K562 (cell line): Measurements from ENCODE around the gene NHLRC2. TPM values are rescaled to one million over a fixed set of nuclear protein-coding genes. Genes with fewer than 3 reads are reported as not detected.

ENCODE experiments used
- ATAC-seq: fragments of 200-7000 bp; cut with Tn5 transposase; 3 replicates; pipeline ENCODE4 v1.9.1; 2020; ENCODE audit warnings: moderate library complexity
- BruUV-seq: library from RNA; stranded (reverse); fragments of 400-500 nt; replicated peaks from 2 replicates; lab custom pipeline; 2021; lab: Mats Ljungman, UMichigan
- CTCF ChIA-PET: fragments of 300-600 bp; formaldehyde crosslinking; extraction: SDS; loops from one replicate; lab custom pipeline; 2021; ENCODE audit warnings: low intra/inter-chr PET ratio; lab: Yijun Ruan, JAX
- POLR2A ChIA-PET: fragments of 300-600, 350-650 bp; sonication (Branson Sonifier 250); formaldehyde crosslinking; extraction: SDS; loops from one replicate; lab custom pipeline; 2021; ENCODE audit warnings: antibody characterized with exemption, inconsistent platforms; lab: Yijun Ruan, JAX
- DNase-seq, 4 experiments: peaks; one replicate each; pipeline versions ENCODE4 v3.0.0 to v3.0.0-alpha.2; 2011 to 2018; ENCODE audit warnings: low spot score in 3 of 4, mixed read lengths in 3 of 4; ENCODE audit errors: extremely low read depth in 1 of 4
- FAIRE-seq: peaks from 2 replicates; lab custom pipeline; 2011; peaks lifted over from hg19 to GRCh38; lab: Jason Lieb, UNC
- H2AFZ ChIP-seq: 2 replicates; pipeline ENCODE4 v1.6.0; 2011; ENCODE audit warnings: low read depth, low read length, control low read depth, inconsistent platforms
- H3K27ac ChIP-seq: fragments of 200-600 bp; 3 replicates; pipeline ENCODE4 v1.8.0; 2011; ENCODE audit warnings: low read depth, mild to moderate bottlenecking, control low read depth, inconsistent platforms, low read length, moderate library complexity, mixed read lengths; ENCODE audit errors: extremely low read depth
- H3K27me3 ChIP-seq, 2 experiments: fragments of 300-600 bp in 1 of 2; 2 replicates in 1 of 2; 3 replicates in 1 of 2; pipeline versions ENCODE4 v1.6.0 to v1.8.0; 2011; ENCODE audit warnings: inconsistent platforms in 2 of 2, low read length in 2 of 2, mild to moderate bottlenecking in 1 of 2, mixed read lengths in 1 of 2, moderate library complexity in 1 of 2; ENCODE audit not compliant: control insufficient read depth in 2 of 2, insufficient read depth in 2 of 2
- H3K36me3 ChIP-seq: fragments of 300-600 bp; 3 replicates; pipeline ENCODE4 v1.8.0; 2011; ENCODE audit warnings: mild to moderate bottlenecking, low read length, inconsistent platforms; ENCODE audit not compliant: control insufficient read depth, insufficient read depth
- H3K4me1 ChIP-seq, 2 experiments: fragments of 200-600 bp in 1 of 2; replicated peaks in 1 of 2; 2 replicates in 1 of 2; 3 replicates in 1 of 2; pipeline versions ENCODE4 v1.5.1 to v1.8.0; 2011; ENCODE audit warnings: inconsistent platforms in 2 of 2, low read length in 2 of 2, mild to moderate bottlenecking in 1 of 2, mixed read lengths in 1 of 2, moderate library complexity in 1 of 2; ENCODE audit not compliant: control insufficient read depth in 2 of 2, insufficient read depth in 2 of 2
- H3K4me2 ChIP-seq: 2 replicates; pipeline ENCODE4 v1.6.1; 2011; ENCODE audit warnings: low read length, control low read depth, inconsistent platforms, mixed read lengths; ENCODE audit not compliant: insufficient read depth
- H3K4me3 ChIP-seq: fragments of 200-600 bp; sonication (generic), shearing (Covaris generic); 2 replicates; pipeline ENCODE4 v1.5.1; 2016; ENCODE audit warnings: control low read depth, inconsistent platforms
- H3K79me2 ChIP-seq: fragments of 200-600 bp; 3 replicates; pipeline ENCODE4 v1.8.0; 2011; ENCODE audit warnings: low read length, inconsistent platforms; ENCODE audit not compliant: control insufficient read depth, insufficient read depth
- H3K9ac ChIP-seq, 2 experiments: 2 replicates each; pipeline versions ENCODE4 v1.6.0 to v1.6.1; 2011; ENCODE audit warnings: low read depth in 2 of 2, low read length in 2 of 2, control low read depth in 1 of 2, inconsistent platforms in 1 of 2, mild to moderate bottlenecking in 1 of 2, mixed read lengths in 1 of 2; ENCODE audit not compliant: insufficient read depth in 1 of 2
- H3K9me1 ChIP-seq: one replicate; pipeline ENCODE4 v1.6.0; 2011; ENCODE audit warnings: inconsistent platforms, mild to moderate bottlenecking, low read length, moderate library complexity; ENCODE audit not compliant: control insufficient read depth, insufficient read depth
- H3K9me3 ChIP-seq: replicated peaks from 2 replicates; pipeline ENCODE4 v1.5.1; 2011; ENCODE audit warnings: low read depth, low read length, inconsistent platforms; ENCODE audit not compliant: control insufficient read depth, insufficient read depth
- H4K20me1 ChIP-seq: replicated peaks from 2 replicates; pipeline ENCODE4 v1.6.1; 2011; ENCODE audit warnings: low read length, inconsistent platforms, mixed read lengths; ENCODE audit not compliant: control insufficient read depth, insufficient read depth
- BRF1 ChIP-seq: IDR thresholded peaks from 3 replicates; pipeline ENCODE4 v1.6.1; 2011; ENCODE audit warnings: borderline replicate concordance, mild to moderate bottlenecking; ENCODE audit not compliant: insufficient read length; ENCODE audit errors: extremely low read depth
- MAFG ChIP-seq: fragments of 450-650 bp; conservative IDR thresholded peaks from 2 replicates; pipeline ENCODE4 v1.6.1; 2016; ENCODE audit warnings: missing genetic modification characterization, missing compliant biosample characterization
- MAZ ChIP-seq, 2 experiments: fragments of 450-650 bp in 1 of 2; sonication (generic) in 1 of 2; formaldehyde crosslinking; IDR thresholded peaks in 1 of 2; conservative IDR thresholded peaks in 1 of 2; 2 replicates each; pipeline versions ENCODE4 v1.4.0 to v1.5.0; 2020; ENCODE audit warnings: mild to moderate bottlenecking in 1 of 2, missing genetic modification reagents in 1 of 2
- RFX1 ChIP-seq: fragments of 450-650 bp; IDR thresholded peaks from 2 replicates; pipeline ENCODE4 v1.6.1; 2016; ENCODE audit warnings: mild to moderate bottlenecking, moderate library complexity
- SMAD2 ChIP-seq: fragments of 150-350 bp; IDR thresholded peaks from 2 replicates; pipeline ENCODE4 v1.6.1; 2014; ENCODE audit warnings: low read depth, mild to moderate bottlenecking, low read length
- STAG1 ChIP-seq: sonication (generic); formaldehyde crosslinking; IDR thresholded peaks from 2 replicates; pipeline ENCODE4 v1.5.0; 2020; ENCODE audit warnings: missing genetic modification reagents, borderline replicate concordance
- TCF7 ChIP-seq: sonication (generic); IDR thresholded peaks from 2 replicates; pipeline ENCODE4 v1.6.1; 2016; ENCODE audit warnings: antibody characterized with exemption, borderline replicate concordance
- WGBS: fragments of 100-300 bp; shearing (Covaris generic); methylation state at CpG from one replicate; pipeline ENCODE4 v1.1.6; 2016; ENCODE audit warnings: low coverage, mixed read lengths; ENCODE audit not compliant: insufficient coverage; ENCODE audit errors: missing lambda C conversion rate; 5-methylcytosine and 5-hydroxymethylcytosine counted together
- in situ Hi-C: fragments of 300-500 bp; cut with MboI; formaldehyde crosslinking; loops from 4 replicates; pipeline ENCODE4 v1.15.0; 2018; ENCODE audit warnings: inconsistent platforms, mixed read lengths
- intact Hi-C: fragments of 100-400 bp; cut with micrococcal nuclease; formaldehyde crosslinking; loops from 2 replicates; pipeline ENCODE4 v1.14.2; 2022
- polyA plus RNA-seq, 8 experiments: library from polyadenylated mRNA; depleted of rRNA in 4 of 8; stranded (reverse) in 5 of 8; unstranded in 3 of 8; fragments of >200 nt; fragmentation: Nextera tagmentation in 2 of 8; fragmentation: Illumina TruSeq in 1 of 8; extraction: Ambion mirVana in 2 of 8; extraction: Trizol in 1 of 8; gene quantifications; 2 replicates each; pipeline versions ENCODE4 v1.2.1 to v1.2.3, GENCODE V29; 2011 to 2014; ENCODE audit warnings: inconsistent platforms in 1 of 8, missing spikeins in 1 of 8
- total RNA-seq, 7 experiments: library from RNA; depleted of rRNA in 6 of 7; stranded (reverse); fragments of >200 nt in 6 of 7; fragmentation: Illumina TruSeq in 2 of 7; extraction: Trizol in 2 of 7; gene quantifications; 2 replicates each; pipeline versions ENCODE4 v1.2.1 to v1.2.3, GENCODE V29; 2011 to 2021; ENCODE audit warnings: low replicate concordance in 1 of 7

The NHLRC2 gene
- total and polyA plus RNA-seq, 9 of the 15 experiments (the other 6 are each of a cell fraction or from before 2014, with no cell fraction given): 1.5 to 22.4 (median 10.3) TPM

GRCh38 chr10:113889911-113890310, 35.5 kb downstream of the NHLRC2 start (continued):
- TF ChIP-seq TCF7 (no peak), BRF1 (no peak), MAFG (tag) (no peak), MAZ (CRISPR knock-in tag; conservative IDR thresholded peaks at IDR 0.05 in 1 of 2, IDR thresholded peaks at IDR 0.05 in 1 of 2) (no peak), STAG1 (no peak)

DNA sequence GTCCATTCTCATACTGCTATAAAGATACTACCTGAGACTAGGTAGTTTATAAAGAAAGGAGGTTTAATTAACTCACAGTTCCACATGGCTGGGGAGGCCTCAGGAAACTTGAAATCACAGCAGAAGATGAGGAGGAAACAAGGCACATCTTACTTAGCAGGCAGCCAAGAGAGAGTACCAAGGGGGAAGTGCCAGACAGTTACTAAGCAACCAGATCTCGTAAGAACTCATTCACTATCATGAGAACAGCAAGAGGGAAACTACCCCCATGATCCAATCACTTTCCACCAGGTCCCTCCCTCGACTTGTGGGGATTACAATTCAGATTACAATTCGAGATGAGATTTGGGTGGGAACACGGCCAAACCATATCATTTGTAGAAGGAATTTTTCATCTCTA, 36.3 kb downstream of the NHLRC2 start:
- peak; percentile 26; the same call in 1 of the 2 replicates for TF ChIP-seq RFX1
- TF ChIP-seq SMAD2: no peak
- no TSS peak for BruUV-seq

More for the DNA sequence above, 36.3 kb downstream of the NHLRC2 start:
- 41% methylated on average over 4 of the region's 4 CpGs for WGBS
- in situ Hi-C loops: no loop called here
- no peak overlapping the region for H2AFZ ChIP-seq
- H3K4me2 ChIP-seq: no peak overlapping the region
- no peaks in the 10 kb centered on the region for H3K79me2 ChIP-seq
- no peaks in the 10 kb centered on the region for H3K9me3 ChIP-seq
- CTCF ChIA-PET: no interaction called here
- H4K20me1 ChIP-seq: no peaks in the 10 kb centered on the region
- H3K9ac ChIP-seq: no peak overlapping the region
- H3K27me3 ChIP-seq: no peaks in the 10 kb centered on the region
- no peaks in the 10 kb centered on the region for H3K9me1 ChIP-seq
- no peak overlapping the region for H3K27ac ChIP-seq
- DNase-seq: no peak
- no peak for ATAC-seq
- H3K36me3 ChIP-seq: peaks cover 26% of the 10 kb centered on the region; the same call in 2 of the 3 replicates
- POLR2A ChIA-PET: no interaction called here
- FAIRE-seq: no peak
- intact Hi-C loops: no loop called here
- H3K4me3 ChIP-seq: no peak overlapping the region
- no peaks in the 10 kb centered on the region for H3K4me1 ChIP-seq
